ENCODE measurements around the gene NCKAP1.

DNA sequence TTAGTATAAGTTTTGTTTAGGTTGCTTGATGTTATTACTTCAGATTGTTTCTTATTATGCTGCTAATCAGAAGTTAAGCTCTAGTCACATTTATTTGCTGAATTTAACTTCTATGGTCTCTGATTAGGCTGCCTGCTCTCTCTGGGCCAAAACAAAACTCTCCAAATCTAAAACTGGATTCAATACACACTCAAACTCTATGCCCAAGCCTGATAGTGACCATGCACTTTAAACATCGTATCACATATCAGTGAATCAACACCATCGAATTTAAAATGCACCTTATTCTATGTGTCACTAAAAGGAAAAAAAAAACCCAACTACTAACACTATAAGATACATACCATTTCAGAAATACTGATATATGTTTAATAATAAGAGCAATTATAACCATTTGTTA is 94.9 kb downstream of the NCKAP1 start:
- TF ChIP-seq POLR2AphosphoS5 (IDR thresholded peaks at IDR 0.05) (no peak), POLR2A (IDR thresholded peaks at IDR 0.05) (no peak)
- TF ChIP-seq, protein P1, sequence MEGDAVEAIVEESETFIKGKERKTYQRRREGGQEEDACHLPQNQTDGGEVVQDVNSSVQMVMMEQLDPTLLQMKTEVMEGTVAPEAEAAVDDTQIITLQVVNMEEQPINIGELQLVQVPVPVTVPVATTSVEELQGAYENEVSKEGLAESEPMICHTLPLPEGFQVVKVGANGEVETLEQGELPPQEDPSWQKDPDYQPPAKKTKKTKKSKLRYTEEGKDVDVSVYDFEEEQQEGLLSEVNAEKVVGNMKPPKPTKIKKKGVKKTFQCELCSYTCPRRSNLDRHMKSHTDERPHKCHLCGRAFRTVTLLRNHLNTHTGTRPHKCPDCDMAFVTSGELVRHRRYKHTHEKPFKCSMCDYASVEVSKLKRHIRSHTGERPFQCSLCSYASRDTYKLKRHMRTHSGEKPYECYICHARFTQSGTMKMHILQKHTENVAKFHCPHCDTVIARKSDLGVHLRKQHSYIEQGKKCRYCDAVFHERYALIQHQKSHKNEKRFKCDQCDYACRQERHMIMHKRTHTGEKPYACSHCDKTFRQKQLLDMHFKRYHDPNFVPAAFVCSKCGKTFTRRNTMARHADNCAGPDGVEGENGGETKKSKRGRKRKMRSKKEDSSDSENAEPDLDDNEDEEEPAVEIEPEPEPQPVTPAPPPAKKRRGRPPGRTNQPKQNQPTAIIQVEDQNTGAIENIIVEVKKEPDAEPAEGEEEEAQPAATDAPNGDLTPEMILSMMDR (IDR thresholded peaks at IDR 0.05): no peak

Measured in sigmoid colon (tissue), 4 donors.